ENCODE data around the gene ITGA1.

DNA sequence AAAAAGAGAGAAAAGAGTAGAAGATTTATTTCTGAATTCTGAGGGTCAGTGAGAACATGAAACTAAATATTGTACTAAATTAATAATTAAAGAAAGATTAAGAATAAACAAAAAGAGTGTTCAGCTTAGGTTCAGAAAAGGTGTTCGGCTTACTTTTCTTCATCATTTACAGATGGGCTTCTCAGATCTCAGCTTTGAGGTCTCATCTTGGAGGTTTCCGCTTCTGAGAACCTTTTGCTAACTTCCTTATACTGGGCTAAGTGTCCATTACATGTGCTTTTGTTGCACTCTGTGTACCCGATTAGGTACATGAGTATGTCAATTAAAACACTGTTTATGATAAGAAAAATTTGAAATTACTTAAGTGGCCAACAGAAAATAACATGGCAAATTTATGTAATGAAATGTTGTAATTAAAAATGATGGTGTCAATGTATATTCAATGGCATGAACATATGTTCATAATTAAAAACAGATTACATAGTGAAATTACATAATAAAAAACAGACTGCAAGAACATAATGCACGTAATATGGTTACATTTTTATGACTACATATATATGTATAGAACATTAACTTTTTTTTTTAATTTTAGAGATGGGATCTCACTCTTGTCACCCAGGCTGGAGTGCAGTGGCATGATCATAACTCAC is 17.3 kb upstream of the ITGA1 start:
- TF ChIP-seq, protein P1, sequence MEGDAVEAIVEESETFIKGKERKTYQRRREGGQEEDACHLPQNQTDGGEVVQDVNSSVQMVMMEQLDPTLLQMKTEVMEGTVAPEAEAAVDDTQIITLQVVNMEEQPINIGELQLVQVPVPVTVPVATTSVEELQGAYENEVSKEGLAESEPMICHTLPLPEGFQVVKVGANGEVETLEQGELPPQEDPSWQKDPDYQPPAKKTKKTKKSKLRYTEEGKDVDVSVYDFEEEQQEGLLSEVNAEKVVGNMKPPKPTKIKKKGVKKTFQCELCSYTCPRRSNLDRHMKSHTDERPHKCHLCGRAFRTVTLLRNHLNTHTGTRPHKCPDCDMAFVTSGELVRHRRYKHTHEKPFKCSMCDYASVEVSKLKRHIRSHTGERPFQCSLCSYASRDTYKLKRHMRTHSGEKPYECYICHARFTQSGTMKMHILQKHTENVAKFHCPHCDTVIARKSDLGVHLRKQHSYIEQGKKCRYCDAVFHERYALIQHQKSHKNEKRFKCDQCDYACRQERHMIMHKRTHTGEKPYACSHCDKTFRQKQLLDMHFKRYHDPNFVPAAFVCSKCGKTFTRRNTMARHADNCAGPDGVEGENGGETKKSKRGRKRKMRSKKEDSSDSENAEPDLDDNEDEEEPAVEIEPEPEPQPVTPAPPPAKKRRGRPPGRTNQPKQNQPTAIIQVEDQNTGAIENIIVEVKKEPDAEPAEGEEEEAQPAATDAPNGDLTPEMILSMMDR (IDR thresholded peaks at IDR 0.05), result no peak
- no peak for TF ChIP-seq POLR2A (IDR thresholded peaks at IDR 0.05)
